Measurements from ENCODE around the gene P3R3URF.
A peak's percentile ranks its signal among the peaks of the same experiment; 100 is the strongest.

Gene P3R3URF

GRCh38 chr1:46171871-46172270, 4.4 kb downstream of the P3R3URF start:
- no peak for DNase-seq

- DNase-seq, result no peak
Measured at GRCh38 chr1:46171351-46171750, 4.9 kb downstream of the P3R3URF start.

- DNase-seq, result no peak
Measured at GRCh38 chr1:46169811-46170454, 6.4 kb downstream of the P3R3URF start.

- no peak for DNase-seq
Measured at GRCh38 chr1:46168477-46168876, 7.8 kb downstream of the P3R3URF start.

GRCh38 chr1:46166521-46167462, 9.5 kb downstream of the P3R3URF start:
- DNase-seq, result no peak

GRCh38 chr1:46160212-46160611, 16.1 kb downstream of the P3R3URF start:
- no peak for DNase-seq

- no peak for DNase-seq
Measured at GRCh38 chr1:46159516-46159915, 16.8 kb downstream of the P3R3URF start.

GRCh38 chr1:46158312-46159281, 17.7 kb downstream of the P3R3URF start:
- no peak for DNase-seq

- DNase-seq, result no peak
Measured at GRCh38 chr1:46157916-46158311, 18.4 kb downstream of the P3R3URF start.

GRCh38 chr1:46153732-46154131, 22.6 kb downstream of the P3R3URF start:
- DNase-seq, result no peak

- no peak for DNase-seq
Measured at GRCh38 chr1:46153228-46153627, 23.1 kb downstream of the P3R3URF start.

GRCh38 chr1:46152016-46152415, 24.3 kb downstream of the P3R3URF start:
- DNase-seq, result no peak

- DNase-seq, result no peak
Measured at GRCh38 chr1:46150085-46150484, 26.2 kb downstream of the P3R3URF start.

GRCh38 chr1:46148318-46148717, 28.0 kb downstream of the P3R3URF start:
- DNase-seq, result no peak

- no peak for DNase-seq
Measured at GRCh38 chr1:46137916-46138315, 38.4 kb downstream of the P3R3URF start.

GRCh38 chr1:46136711-46137110, 39.6 kb downstream of the P3R3URF start:
- DNase-seq, result peak; percentile 11

GRCh38 chr1:46134660-46135331, 41.5 kb downstream of the P3R3URF start:
- peak; percentile 74 for DNase-seq

GRCh38 chr1:46133781-46134350, 42.4 kb downstream of the P3R3URF start:
- DNase-seq, result no peak

- DNase-seq, result no peak
Measured at GRCh38 chr1:46133181-46133658, 43.1 kb downstream of the P3R3URF start.

GRCh38 chr1:46132529-46133180, 43.6 kb downstream of the P3R3URF start, which contains the start of gene PIK3R3:
PIK3R3 (minus strand) TSS chr1:46132629; CDS start chr1:46131952, 677 bp downstream.
- DNase-seq, result peak; percentile 97

Measured in NCI-H1092 treated with DMSO at 0.1 percent for 48 hours (cell line).